GM18507 (cell line): ENCODE measurements around the gene BCAN.
"Not testable (repeated sequence)": the region's sequence is repeated elsewhere in the genome, so short reads cannot be mapped to it uniquely, and the experiment has no call there.

Experiments
- DNase-seq: peaks from one replicate; pipeline ENCODE4 v3.0.0; 2011; ENCODE audit warnings: low read depth; ENCODE audit not compliant: insufficient read length; ENCODE audit errors: extremely low spot score
- FAIRE-seq: peaks from 2 replicates; lab custom pipeline; 2011; peaks lifted over from hg19 to GRCh38; lab: Jason Lieb, UNC

Gene BCAN

GRCh38 chr1:156615946-156616345 is 26.0 kb upstream of the BCAN start:
- DNase-seq (no peak), FAIRE-seq (no peak)

DNA sequence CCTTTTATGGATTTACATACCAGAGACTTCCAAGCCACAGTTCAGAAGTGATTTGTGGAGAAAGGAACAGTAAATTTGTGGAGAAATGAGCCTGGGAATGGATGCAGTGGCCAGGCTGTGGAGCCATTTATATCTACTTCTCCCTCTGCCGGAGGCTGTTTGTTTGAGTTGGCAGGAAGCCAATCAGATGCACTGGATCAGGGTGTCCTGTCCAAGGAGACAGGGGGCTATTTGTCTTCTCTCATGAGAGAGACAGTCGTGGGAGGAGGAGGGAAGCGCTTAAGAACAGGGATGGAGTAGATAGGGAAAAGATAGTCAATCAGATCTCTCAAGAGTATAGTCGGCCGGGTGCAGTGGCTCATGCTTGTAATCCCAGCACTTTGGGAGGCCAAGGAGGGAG is 25.5 kb upstream of the BCAN start:
- no peak for DNase-seq
- FAIRE-seq, result no peak

GRCh38 chr1:156618853-156619581 is 22.9 kb upstream of the BCAN start, which contains the start of gene HAPLN2:
Gene HAPLN2 (plus strand): TSS chr1:156619415. CDS start chr1:156623491, 4,076 bp downstream.
- DNase-seq (no peak), FAIRE-seq (no peak)

DNA sequence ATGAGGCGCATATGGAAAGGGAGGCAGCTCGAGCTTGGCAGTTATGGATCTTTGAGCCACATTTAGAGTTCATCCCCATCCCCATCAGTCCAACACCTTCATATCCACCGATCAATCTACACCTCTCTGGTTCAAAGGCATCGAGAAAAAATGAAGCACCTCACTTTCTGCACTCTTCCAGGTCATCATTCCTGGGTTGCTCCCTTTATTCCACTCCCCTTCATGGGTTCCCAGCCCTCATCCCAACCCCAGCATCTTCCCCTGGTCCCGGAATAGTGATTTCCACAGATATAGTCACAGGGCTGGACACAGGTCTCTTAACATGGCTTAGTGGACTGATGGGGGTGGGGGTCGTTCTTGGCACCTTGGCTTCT is 22.3 kb upstream of the BCAN start:
- FAIRE-seq, result no peak
- no peak for DNase-seq

- no peak for DNase-seq
These were observed 19.2 kb upstream of the BCAN start for GRCh38 chr1:156622581-156623297.

DNA sequence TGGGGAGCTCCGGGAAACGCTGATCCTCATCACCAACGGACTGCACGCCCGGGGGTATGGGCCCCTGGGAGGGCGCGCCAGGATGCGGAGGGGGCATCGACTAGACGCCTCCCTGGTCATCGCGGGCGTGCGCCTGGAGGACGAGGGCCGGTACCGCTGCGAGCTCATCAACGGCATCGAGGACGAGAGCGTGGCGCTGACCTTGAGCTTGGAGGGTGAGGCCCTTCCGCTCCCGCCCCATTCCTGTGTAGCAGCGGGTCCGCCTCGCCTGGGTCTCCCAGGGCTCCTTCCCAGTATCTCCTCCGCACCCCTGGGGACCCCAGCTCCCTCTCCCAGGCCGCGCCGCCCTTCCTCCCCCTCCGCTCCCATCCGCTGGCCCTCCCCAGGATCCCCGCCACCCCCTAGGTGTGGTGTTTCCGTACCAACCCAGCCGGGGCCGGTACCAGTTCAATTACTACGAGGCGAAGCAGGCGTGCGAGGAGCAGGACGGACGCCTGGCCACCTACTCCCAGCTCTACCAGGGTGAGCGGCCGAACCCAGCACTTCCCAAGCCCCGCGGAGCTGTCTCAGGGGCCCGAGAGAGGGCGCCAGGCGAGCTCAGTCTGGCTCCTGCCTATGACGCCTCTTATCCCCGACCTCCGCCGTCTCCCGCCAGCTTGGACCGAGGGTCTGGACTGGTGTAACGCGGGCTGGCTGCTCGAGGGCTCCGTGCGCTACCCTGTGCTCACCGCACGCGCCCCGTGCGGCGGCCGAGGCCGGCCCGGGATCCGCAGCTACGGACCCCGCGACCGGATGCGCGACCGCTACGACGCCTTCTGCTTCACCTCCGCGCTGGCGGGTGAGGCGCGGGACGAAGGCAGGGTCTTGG is 17.7 kb upstream of the BCAN start:
- FAIRE-seq, result no peak
- DNase-seq, result no peak

More at GRCh38 chr1:156622581-156623297, 19.2 kb upstream of the BCAN start:
- no peak for FAIRE-seq

DNA sequence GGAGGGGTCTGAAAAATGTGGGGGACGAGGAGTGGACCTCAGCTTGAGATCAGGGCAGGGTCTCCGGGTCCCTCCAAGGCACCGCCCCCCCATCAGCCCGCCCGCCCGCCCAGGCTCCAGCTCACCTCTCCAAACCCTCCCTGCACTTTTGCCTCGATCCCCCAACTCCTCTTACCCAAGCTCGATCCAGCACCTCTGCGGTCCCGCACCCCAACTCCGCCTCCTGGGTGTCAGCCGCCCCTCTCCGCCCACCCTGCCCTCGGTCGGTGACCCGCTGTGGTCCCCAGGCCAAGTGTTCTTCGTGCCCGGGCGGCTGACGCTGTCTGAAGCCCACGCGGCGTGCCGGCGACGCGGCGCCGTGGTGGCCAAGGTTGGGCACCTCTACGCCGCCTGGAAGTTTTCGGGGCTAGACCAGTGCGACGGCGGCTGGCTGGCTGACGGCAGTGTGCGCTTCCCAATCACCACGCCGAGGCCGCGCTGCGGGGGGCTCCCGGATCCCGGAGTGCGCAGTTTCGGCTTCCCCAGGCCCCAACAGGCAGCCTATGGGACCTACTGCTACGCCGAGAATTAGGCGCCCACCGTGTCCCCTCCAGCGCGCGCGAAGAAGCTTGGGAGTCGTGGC is 17.0 kb upstream of the BCAN start:
- DNase-seq (no peak), FAIRE-seq (no peak)

DNA sequence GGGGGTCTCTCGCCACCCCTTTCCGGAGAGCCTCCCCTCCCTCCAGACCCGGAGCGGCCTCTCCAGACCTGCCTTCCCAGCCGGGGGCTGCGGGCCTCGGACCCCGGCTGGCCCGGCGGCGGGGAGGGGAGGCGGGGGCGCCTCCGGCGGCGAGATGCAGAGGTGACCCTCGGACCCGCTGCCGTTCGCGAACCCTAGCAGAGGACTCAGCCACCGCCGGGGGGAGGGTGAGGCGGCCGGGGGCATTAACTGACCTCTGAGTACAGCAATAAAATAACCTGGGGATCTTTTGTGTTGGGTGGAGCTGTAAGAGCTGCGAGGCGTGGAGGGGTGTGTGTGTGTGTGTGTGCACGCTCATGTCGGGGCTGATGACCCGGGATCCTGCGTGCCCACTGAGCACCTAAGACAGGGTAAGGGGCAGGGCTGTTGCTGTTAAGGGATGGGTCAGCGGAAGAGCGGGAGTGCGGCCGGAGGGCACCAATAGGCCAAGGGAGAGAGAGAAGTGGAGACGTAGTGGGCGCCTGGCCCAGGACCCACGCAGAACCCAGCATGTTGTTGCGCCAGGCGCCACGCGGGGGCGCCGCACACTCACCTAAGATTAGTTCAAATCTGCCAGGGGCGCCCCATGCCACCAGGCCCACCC is 16.4 kb upstream of the BCAN start:
- DNase-seq (no peak), FAIRE-seq (no peak)

- FAIRE-seq (no peak), DNase-seq (no peak)
These were observed 15.9 kb upstream of the BCAN start for GRCh38 chr1:156626079-156626438.

DNA sequence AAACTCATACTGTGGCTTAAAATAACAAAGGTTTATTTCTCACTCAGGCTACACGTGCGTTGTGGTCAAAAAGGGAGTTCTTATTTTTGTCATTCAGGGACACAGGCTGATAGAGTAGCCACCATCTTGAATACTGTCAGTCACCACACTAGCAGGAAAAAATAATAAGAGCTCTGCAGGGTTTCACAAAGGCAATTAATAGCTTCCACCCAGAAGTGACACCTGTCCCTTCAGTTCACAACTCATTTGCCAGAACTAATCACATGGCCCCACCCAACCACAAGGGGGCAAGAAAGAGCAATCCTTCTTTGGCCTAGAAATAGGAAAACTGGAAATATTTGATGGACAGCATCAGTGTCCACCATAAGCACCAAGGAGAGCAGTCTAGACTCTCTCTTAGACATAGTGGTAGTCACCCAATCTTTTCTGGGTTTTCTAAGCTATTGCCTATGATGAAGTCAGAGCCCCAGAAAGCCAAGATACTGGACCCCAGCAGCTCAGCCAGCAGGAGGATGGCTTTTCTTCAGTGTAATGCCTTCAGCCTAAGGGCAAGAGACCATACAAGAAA is 14.5 kb upstream of the BCAN start:
- DNase-seq (no peak), FAIRE-seq (peak; percentile 72)

DNA sequence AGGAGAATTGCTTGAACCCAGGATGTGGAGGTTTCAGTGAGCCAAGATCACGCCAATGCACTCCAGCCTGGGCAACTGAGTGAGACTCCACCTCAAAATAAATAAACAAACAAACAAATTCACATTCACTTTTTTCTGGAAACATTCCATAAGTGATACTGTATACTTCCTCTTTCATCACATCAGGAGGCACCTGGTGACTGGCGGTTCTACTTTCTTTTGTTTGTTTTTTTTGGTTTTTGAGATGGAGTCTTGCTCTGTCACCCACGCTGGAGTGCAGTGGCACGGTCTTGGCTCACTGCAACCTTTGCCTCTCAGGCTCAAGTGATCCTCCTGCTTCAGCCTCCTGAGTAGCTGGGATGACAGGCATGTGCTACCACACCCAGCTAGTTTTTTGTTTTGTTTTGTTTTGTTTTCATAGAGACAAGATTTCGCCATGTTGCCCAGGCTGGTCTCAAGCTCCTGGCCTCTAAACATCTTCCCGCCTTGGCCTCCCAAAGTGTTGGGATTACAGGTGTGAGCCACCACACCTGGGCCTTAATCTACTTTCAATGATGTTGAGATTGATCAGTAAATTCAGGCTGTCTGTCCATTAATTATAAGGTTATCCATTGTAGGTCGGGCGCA is 12.0 kb upstream of the BCAN start:
- DNase-seq (no peak), FAIRE-seq (no peak)

GRCh38 chr1:156631152-156631551 is 10.8 kb upstream of the BCAN start:
- FAIRE-seq, DNase-seq: not testable (repeated sequence)

DNA sequence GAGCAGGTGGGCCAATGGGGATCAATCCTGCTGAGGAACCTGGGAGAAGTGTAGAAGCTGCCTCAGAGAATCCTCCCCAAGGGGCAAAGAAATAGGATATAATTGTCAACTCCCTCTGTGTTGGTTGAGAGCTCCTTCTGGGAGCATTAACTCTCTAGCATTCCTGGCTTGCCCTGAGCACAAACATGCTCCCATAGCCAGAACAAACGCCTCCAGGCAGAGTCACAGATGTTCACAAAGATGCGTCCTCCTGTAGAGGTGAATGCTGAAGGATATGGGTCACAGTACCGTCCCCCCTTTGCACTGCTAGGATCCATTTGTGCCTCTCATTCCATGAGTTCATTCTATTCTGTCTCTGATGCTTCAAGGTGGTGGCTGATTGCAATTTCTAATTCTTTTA is 9.6 kb upstream of the BCAN start:
- FAIRE-seq (no peak), DNase-seq (no peak)

GRCh38 chr1:156638189-156638985 is 3.5 kb upstream of the BCAN start:
- no peak for DNase-seq
- FAIRE-seq, result no peak

DNA sequence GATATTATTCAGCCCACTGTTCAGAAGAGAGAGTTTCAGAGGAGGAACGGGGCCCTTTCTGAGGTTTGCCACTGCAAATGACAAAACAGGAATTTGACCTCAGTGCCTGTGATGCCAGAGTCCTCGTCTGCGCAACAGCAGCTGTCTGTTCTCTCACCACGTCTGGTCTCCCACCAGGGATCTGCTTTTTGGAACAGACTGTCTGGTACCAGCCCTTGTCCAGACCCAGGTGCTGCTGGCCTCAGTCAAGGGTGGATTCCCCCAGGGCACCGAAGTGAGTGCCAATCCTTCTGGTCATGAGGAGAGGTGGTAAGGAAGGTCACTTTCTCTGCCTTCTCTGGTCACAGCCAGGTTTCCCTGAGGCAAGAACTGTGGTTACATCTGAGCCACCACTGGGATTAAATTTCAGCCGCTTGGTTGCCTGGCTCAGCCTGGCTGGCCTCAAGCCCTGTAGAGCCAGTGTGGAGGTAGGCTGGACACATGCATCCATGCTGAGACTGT is 2.3 kb upstream of the BCAN start:
- no peak for FAIRE-seq
- DNase-seq, result no peak

GRCh38 chr1:156640842-156641706 is 843 bp upstream of the BCAN start:
- DNase-seq (no peak), FAIRE-seq (no peak)
